Natural killer cell (primary cell): ENCODE measurements around the gene KRTAP9-7. TPM values are rescaled to one million over a fixed set of nuclear protein-coding genes. Genes with fewer than 3 reads are reported as not detected.
A peak's percentile ranks its signal among the peaks of the same experiment; 100 is the strongest.

Experiments used
- ATAC-seq, 3 donors: fragments of 150-1000 bp in 2 of 3; fragments of 200-7000 bp in 1 of 3; cut with Tn5 transposase; 1 replicate in 1 of 3; 2 replicates in 2 of 3; pipeline ENCODE4 v1.10.0; 2021; ENCODE audit warnings: mild to moderate bottlenecking in 2 of 3, moderate library complexity in 2 of 3
- DNase-seq, 2 donors: peaks; one replicate each; pipeline versions ENCODE4 v3.0.0 to v3.0.0-alpha.2; 2013 to 2021; ENCODE audit warnings: mixed read lengths in 1 of 2
- H3K27ac ChIP-seq: one replicate; pipeline ENCODE4 v1.5.1; 2013; ENCODE audit warnings: mild to moderate bottlenecking, low read length
- H3K27me3 ChIP-seq: one replicate; pipeline ENCODE4 v1.6.1; 2013; ENCODE audit warnings: low read length; ENCODE audit not compliant: control insufficient read depth, insufficient read depth
- H3K36me3 ChIP-seq: one replicate; pipeline ENCODE4 v1.6.1; 2013; ENCODE audit warnings: low read length; ENCODE audit not compliant: control insufficient read depth, insufficient read depth
- H3K4me1 ChIP-seq: one replicate; pipeline ENCODE4 v1.6.1; 2013; ENCODE audit warnings: low read length; ENCODE audit not compliant: control insufficient read depth, insufficient read depth
- H3K4me3 ChIP-seq: one replicate; pipeline ENCODE4 v1.5.1; 2013; ENCODE audit warnings: low read length
- H3K9me3 ChIP-seq: one replicate; pipeline ENCODE4 v1.6.1; 2013; ENCODE audit warnings: low read length; ENCODE audit not compliant: control insufficient read depth, insufficient read depth
- H3K27ac Mint-ChIP-seq, 2 donors: one replicate each; pipeline ENCODE4 v1.8.0; 2022; ENCODE audit warnings: mild to moderate bottlenecking in 2 of 2, mixed read lengths in 2 of 2, moderate library complexity in 1 of 2
- H3K27me3 Mint-ChIP-seq, 2 donors: one replicate each; pipeline ENCODE4 v1.8.0; 2022; ENCODE audit warnings: low read depth in 2 of 2, mixed read lengths in 2 of 2
- H3K36me3 Mint-ChIP-seq: one replicate; pipeline ENCODE4 v1.8.0; 2022; ENCODE audit warnings: mixed read lengths
- H3K4me1 Mint-ChIP-seq, 2 donors: one replicate each; pipeline ENCODE4 v1.8.0; 2022; ENCODE audit warnings: mixed read lengths in 2 of 2
- H3K4me3 Mint-ChIP-seq: one replicate; pipeline ENCODE4 v1.8.0; 2022; ENCODE audit warnings: mild to moderate bottlenecking, moderate library complexity, mixed read lengths
- H3K9me3 Mint-ChIP-seq, 2 donors: one replicate each; pipeline ENCODE4 v1.8.0; 2022; ENCODE audit warnings: mixed read lengths in 2 of 2
- WGBS: methylation state at CpG from one replicate; pipeline ENCODE4 v1.1.7; 2013; ENCODE audit warnings: missing lambda C conversion rate; ENCODE audit not compliant: insufficient coverage; 5-methylcytosine and 5-hydroxymethylcytosine counted together
- intact Hi-C: fragments of 100-400 bp; cut with micrococcal nuclease; formaldehyde crosslinking; loops from one replicate; pipeline ENCODE4 v1.14.2; 2022
- total RNA-seq, 4 donors: library from RNA; stranded (reverse); fragments of 120-200 nt in 1 of 4; gene quantifications; one replicate each; pipeline versions ENCODE4 v1.2.3 to v1.2.4, GENCODE V29; 2013 to 2022
- TF ChIP-seq, protein P1 (sequence below): fragments of 200-600 bp; IDR thresholded peaks from one replicate; pipeline ENCODE4 v1.8.0; 2022; ENCODE audit warnings: antibody characterized with exemption

Gene KRTAP9-7
- total RNA-seq, 3 donors from 2014 or later (not counting 1 experiment from before 2014, with no cell fraction given): not detected

- Mint-ChIP-seq H3K4me3 (no peak overlapping the region), H3K27me3 (peaks cover 0 to 3% of the 10 kb centered on the region in 2 donors), H3K36me3 (no peaks in the 10 kb centered on the region), H3K27ac (peak overlapping the region in 1 of 2 donors; percentile 47), H3K9me3 (peaks cover 0 to 2% of the 10 kb centered on the region in 2 donors), H3K4me1 (no peaks in the 10 kb centered on the region)
- WGBS: 78% methylated on average over 16 of the region's 16 CpGs
- intact Hi-C loops: loop anchor here (10.0 kb wide), 2 partner anchors 420 to 520 kb away; no protein-coding TSS in a partner anchor
- Histone ChIP-seq H3K27me3 (no peaks in the 10 kb centered on the region), H3K4me1 (peaks cover 32% of the 10 kb centered on the region), H3K27ac (no peak overlapping the region), H3K4me3 (no peak overlapping the region), H3K9me3 (no peaks in the 10 kb centered on the region), H3K36me3 (no peaks in the 10 kb centered on the region)
- TF ChIP-seq, protein P1, sequence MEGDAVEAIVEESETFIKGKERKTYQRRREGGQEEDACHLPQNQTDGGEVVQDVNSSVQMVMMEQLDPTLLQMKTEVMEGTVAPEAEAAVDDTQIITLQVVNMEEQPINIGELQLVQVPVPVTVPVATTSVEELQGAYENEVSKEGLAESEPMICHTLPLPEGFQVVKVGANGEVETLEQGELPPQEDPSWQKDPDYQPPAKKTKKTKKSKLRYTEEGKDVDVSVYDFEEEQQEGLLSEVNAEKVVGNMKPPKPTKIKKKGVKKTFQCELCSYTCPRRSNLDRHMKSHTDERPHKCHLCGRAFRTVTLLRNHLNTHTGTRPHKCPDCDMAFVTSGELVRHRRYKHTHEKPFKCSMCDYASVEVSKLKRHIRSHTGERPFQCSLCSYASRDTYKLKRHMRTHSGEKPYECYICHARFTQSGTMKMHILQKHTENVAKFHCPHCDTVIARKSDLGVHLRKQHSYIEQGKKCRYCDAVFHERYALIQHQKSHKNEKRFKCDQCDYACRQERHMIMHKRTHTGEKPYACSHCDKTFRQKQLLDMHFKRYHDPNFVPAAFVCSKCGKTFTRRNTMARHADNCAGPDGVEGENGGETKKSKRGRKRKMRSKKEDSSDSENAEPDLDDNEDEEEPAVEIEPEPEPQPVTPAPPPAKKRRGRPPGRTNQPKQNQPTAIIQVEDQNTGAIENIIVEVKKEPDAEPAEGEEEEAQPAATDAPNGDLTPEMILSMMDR: no peak
- DNase-seq: peak in 1 of 2 donors; percentile 55
- no peak for ATAC-seq
Measured at GRCh38 chr17:41324180-41325075, 48.9 kb downstream of the KRTAP9-7 start.

- no peak overlapping the region for H3K27ac Mint-ChIP-seq
- no peaks in the 10 kb centered on the region for H3K36me3 Mint-ChIP-seq
- no peaks in the 10 kb centered on the region for H3K9me3 ChIP-seq
- intact Hi-C loops: loop anchor here (10.0 kb wide), 2 partner anchors 420 to 520 kb away; no protein-coding TSS in a partner anchor
- H3K4me3 ChIP-seq: no peak overlapping the region
- H3K4me3 Mint-ChIP-seq: no peak overlapping the region
- DNase-seq: no peak
- peaks cover 32% of the 10 kb centered on the region for H3K4me1 ChIP-seq
- H3K4me1 Mint-ChIP-seq: no peaks in the 10 kb centered on the region
- H3K9me3 Mint-ChIP-seq: no peaks in the 10 kb centered on the region
- no peak for ATAC-seq
- peaks cover 0 to 3% of the 10 kb centered on the region in 2 donors for H3K27me3 Mint-ChIP-seq
- H3K36me3 ChIP-seq: no peaks in the 10 kb centered on the region
- H3K27ac ChIP-seq: no peak overlapping the region
- TF ChIP-seq, protein P1: no peak
- WGBS: 82% methylated on average over 10 of the region's 10 CpGs
- H3K27me3 ChIP-seq: no peaks in the 10 kb centered on the region
Measured at GRCh38 chr17:41325126-41325525, 49.6 kb downstream of the KRTAP9-7 start.

- intact Hi-C loops: loop anchor here (10.0 kb wide), 2 partner anchors 421 to 521 kb away; no protein-coding TSS in a partner anchor
- H3K27ac Mint-ChIP-seq: no peak overlapping the region
- 84% methylated on average over 6 of the region's 6 CpGs for WGBS
Measured at GRCh38 chr17:41325611-41326010, 50.1 kb downstream of the KRTAP9-7 start.

More at GRCh38 chr17:41325611-41326010, 50.1 kb downstream of the KRTAP9-7 start:
- peaks cover 32% of the 10 kb centered on the region for H3K4me1 ChIP-seq
- TF ChIP-seq, protein P1: no peak
- DNase-seq (no peak), ATAC-seq (no peak)
- no peaks in the 10 kb centered on the region for H3K27me3 ChIP-seq
- Mint-ChIP-seq H3K9me3 (no peaks in the 10 kb centered on the region), H3K4me1 (no peaks in the 10 kb centered on the region), H3K4me3 (no peak overlapping the region), H3K36me3 (no peaks in the 10 kb centered on the region), H3K27me3 (peaks cover 0 to 3% of the 10 kb centered on the region in 2 donors)
- H3K4me3 ChIP-seq: no peak overlapping the region
- H3K27ac ChIP-seq: no peak overlapping the region
- no peaks in the 10 kb centered on the region for H3K9me3 ChIP-seq
- H3K36me3 ChIP-seq: no peaks in the 10 kb centered on the region

Other genes with a start within 250 kb of the KRTAP9-7 start
- not detected for gene KRTAP1-5, start 248.5 kb upstream of the KRTAP9-7 start, total RNA-seq
- gene KRTAP1-4, start 245.5 kb upstream of the KRTAP9-7 start, total RNA-seq: not detected
- not detected for gene KRTAP1-3, start 240.8 kb upstream of the KRTAP9-7 start, total RNA-seq
- gene KRTAP1-1, start 234.2 kb upstream of the KRTAP9-7 start, total RNA-seq: not detected
- not detected for gene KRTAP2-1, start 228.4 kb upstream of the KRTAP9-7 start, total RNA-seq
- not detected for gene KRTAP2-2, start 220.5 kb upstream of the KRTAP9-7 start, total RNA-seq
- not detected for gene KRTAP2-3, start 215.6 kb upstream of the KRTAP9-7 start, total RNA-seq
- gene KRTAP2-4, start 209.8 kb upstream of the KRTAP9-7 start, total RNA-seq: not detected
- not detected for gene KRTAP4-7, start 191.5 kb upstream of the KRTAP9-7 start, total RNA-seq
- not detected for gene KRTAP4-8, start 177.6 kb upstream of the KRTAP9-7 start, total RNA-seq
- gene KRTAP4-16, start 173.5 kb upstream of the KRTAP9-7 start, total RNA-seq: not detected
- gene KRTAP4-9, start 170.3 kb upstream of the KRTAP9-7 start, total RNA-seq: not detected
- not detected for gene KRTAP4-11, start 157.3 kb upstream of the KRTAP9-7 start, total RNA-seq
- not detected for gene KRTAP4-12, start 151.5 kb upstream of the KRTAP9-7 start, total RNA-seq
- gene KRTAP4-6, start 135.2 kb upstream of the KRTAP9-7 start, total RNA-seq: not detected
- gene KRTAP4-5, start 125.9 kb upstream of the KRTAP9-7 start, total RNA-seq: not detected
- not detected for gene KRTAP4-4, start 115.0 kb upstream of the KRTAP9-7 start, total RNA-seq
- not detected for gene KRTAP4-3, start 107.5 kb upstream of the KRTAP9-7 start, total RNA-seq
- gene KRTAP4-2, start 97.5 kb upstream of the KRTAP9-7 start, total RNA-seq: not detected
- not detected for gene KRTAP4-1, start 90.8 kb upstream of the KRTAP9-7 start, total RNA-seq
- not detected for gene KRTAP9-1, start 85.8 kb upstream of the KRTAP9-7 start, total RNA-seq
- gene KRTAP9-2, start 49.0 kb upstream of the KRTAP9-7 start, total RNA-seq: not detected
- not detected for gene KRTAP9-3, start 43.2 kb upstream of the KRTAP9-7 start, total RNA-seq
- gene KRTAP9-8, start 37.7 kb upstream of the KRTAP9-7 start, total RNA-seq: not detected
- gene KRTAP9-4, start 26.0 kb upstream of the KRTAP9-7 start, total RNA-seq: not detected
- gene KRTAP9-9, start 20.3 kb upstream of the KRTAP9-7 start, total RNA-seq: not detected
- gene KRTAP9-6, start 10.3 kb upstream of the KRTAP9-7 start, total RNA-seq: not detected
- gene KRTAP29-1, start 27.2 kb downstream of the KRTAP9-7 start, total RNA-seq: not detected
- gene KRTAP16-1, start 33.6 kb downstream of the KRTAP9-7 start, total RNA-seq: under 1 TPM; 0.16 to 0.23 (median 0.23) TPM
- gene KRTAP17-1, start 40.0 kb downstream of the KRTAP9-7 start, total RNA-seq: not detected
- gene KRT33A, start 75.1 kb downstream of the KRTAP9-7 start, total RNA-seq: not detected
- gene KRT33B, start 94.1 kb downstream of the KRTAP9-7 start, total RNA-seq: not detected
- gene KRT34, start 106.6 kb downstream of the KRTAP9-7 start, total RNA-seq: not detected
- gene KRT31, start 121.9 kb downstream of the KRTAP9-7 start, total RNA-seq: not detected
- gene KRT37, start 148.9 kb downstream of the KRTAP9-7 start, total RNA-seq: not detected
- not detected for gene KRT38, start 165.3 kb downstream of the KRTAP9-7 start, total RNA-seq
- not detected for gene KRT32, start 191.7 kb downstream of the KRTAP9-7 start, total RNA-seq
- gene KRT35, start 205.5 kb downstream of the KRTAP9-7 start, total RNA-seq: not detected
- gene KRT36, start 214.2 kb downstream of the KRTAP9-7 start, total RNA-seq: not detected
- gene KRT13, start 229.9 kb downstream of the KRTAP9-7 start, total RNA-seq: not detected
- not detected for gene KRT15, start 243.2 kb downstream of the KRTAP9-7 start, total RNA-seq